Measurements from ENCODE around the gene RGPD8.
"Not testable (repeated sequence)": the region's sequence is repeated elsewhere in the genome, so short reads cannot be mapped to it uniquely, and the experiment has no call there.

Gene RGPD8

DNA sequence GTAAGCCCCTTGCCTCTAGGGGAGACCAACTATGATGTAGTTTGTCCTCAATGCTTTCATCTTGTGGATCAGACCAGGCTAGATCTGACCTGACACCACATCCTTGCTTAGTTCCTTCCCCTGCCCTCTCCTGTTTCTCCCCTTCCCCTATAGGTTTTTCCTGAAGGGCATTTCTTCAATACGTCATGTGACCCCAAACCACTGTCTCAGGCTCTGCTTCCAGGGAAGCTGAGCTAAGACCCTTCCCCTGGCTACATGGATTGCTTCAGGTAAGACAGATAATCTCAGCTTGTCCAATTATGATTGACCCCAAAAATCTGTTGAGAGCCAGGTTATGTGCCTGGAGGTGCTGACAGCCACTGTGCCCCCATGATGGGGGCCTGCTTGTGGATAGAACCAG, 25.9 kb upstream of the RGPD8 start:
- H2BK120ac ChIP-seq (ENCODE audit: insufficient read depth, low read length, poor library complexity), result no peak overlapping the region
- DNase-seq, result no peak
- no peak overlapping the region for H3K4me3 ChIP-seq (ENCODE audit: low read depth, low read length)
- H4K91ac ChIP-seq (ENCODE audit: low read depth, low read length), result no peak overlapping the region
- H2BK12ac ChIP-seq (ENCODE audit: low read length), result no peak overlapping the region
- no peaks in the 10 kb centered on the region for H3K4me1 ChIP-seq (ENCODE audit: control insufficient read depth in 1 of 2, insufficient read depth in 2 of 2, low read length in 2 of 2)
- H3K9ac ChIP-seq (ENCODE audit: low read length), result no peak overlapping the region
- no peaks in the 10 kb centered on the region for H3K27me3 ChIP-seq (ENCODE audit: insufficient read depth, low read length)
- H3K36me3 ChIP-seq (ENCODE audit: control insufficient read depth in 1 of 2, insufficient read depth in 2 of 2, low read length in 2 of 2), result no peaks in the 10 kb centered on the region
- no peak overlapping the region for H3K4ac ChIP-seq (ENCODE audit: low read depth, low read length)
- no peak overlapping the region for H3K23ac ChIP-seq (ENCODE audit: low read length)
- H3K27ac ChIP-seq (ENCODE audit: low read depth, low read length), result no peak overlapping the region
- no peak overlapping the region for H2AFZ ChIP-seq (ENCODE audit: insufficient read depth, low read length, poor library complexity)
- no peak overlapping the region for H4K12ac ChIP-seq (ENCODE audit: low read depth, low read length)
- H3K18ac ChIP-seq (ENCODE audit: low read length), result no peak overlapping the region
- H3K14ac ChIP-seq (ENCODE audit: low read length), result no peak overlapping the region
- H3K9me3 ChIP-seq (ENCODE audit: insufficient read depth, low read depth, low read length), result no peaks in the 10 kb centered on the region
- H3K79me1 ChIP-seq (ENCODE audit: low read length), result no peaks in the 10 kb centered on the region
- H3K79me2 ChIP-seq (ENCODE audit: control insufficient read depth, insufficient read depth, low read length, poor library complexity), result no peaks in the 10 kb centered on the region
- no peak overlapping the region for H2AK5ac ChIP-seq (ENCODE audit: low read length)
- no peak overlapping the region for H2BK5ac ChIP-seq (ENCODE audit: low read depth, low read length, poor library complexity)
- no peak overlapping the region for H4K8ac ChIP-seq (ENCODE audit: low read depth, low read length)
- WGBS (ENCODE audit: extremely low coverage, insufficient coverage, insufficient read length), result no CpG with 5 or more reads among the region's 1 CpG
- H3K4me2 ChIP-seq (ENCODE audit: low read length), result no peak overlapping the region

DNA sequence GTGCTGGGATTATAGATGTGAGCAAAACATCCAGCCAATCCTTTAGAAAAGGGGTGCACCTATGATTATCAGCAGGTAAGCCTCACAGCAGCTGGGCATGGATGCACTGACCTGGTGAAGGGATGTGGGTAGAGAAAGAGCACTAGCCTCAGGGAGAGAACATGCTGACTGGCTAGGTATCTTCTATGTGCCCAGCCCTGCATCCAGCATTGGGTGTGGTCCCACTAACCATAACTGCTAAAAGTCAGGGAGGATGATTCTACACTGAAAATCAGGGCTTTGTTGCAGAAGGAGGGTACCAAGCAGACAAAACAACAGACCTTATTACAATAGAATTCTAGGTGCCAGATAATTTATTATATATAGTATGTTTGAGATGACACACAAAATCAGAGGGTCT, 21.1 kb upstream of the RGPD8 start:
- Histone ChIP-seq H3K4me1 (ENCODE audit: control insufficient read depth in 1 of 2, insufficient read depth in 2 of 2, low read length in 2 of 2) (no peaks in the 10 kb centered on the region), H3K79me1 (ENCODE audit: low read length) (no peaks in the 10 kb centered on the region), H4K91ac (ENCODE audit: low read depth, low read length) (no peak overlapping the region), H2BK5ac (ENCODE audit: low read depth, low read length, poor library complexity) (no peak overlapping the region), H2BK120ac (ENCODE audit: insufficient read depth, low read length, poor library complexity) (no peak overlapping the region), H3K9me3 (ENCODE audit: insufficient read depth, low read depth, low read length) (no peaks in the 10 kb centered on the region), H2AFZ (ENCODE audit: insufficient read depth, low read length, poor library complexity) (no peak overlapping the region), H2BK12ac (ENCODE audit: low read length) (no peak overlapping the region), H3K4me3 (ENCODE audit: low read depth, low read length) (no peak overlapping the region), H3K36me3 (ENCODE audit: control insufficient read depth in 1 of 2, insufficient read depth in 2 of 2, low read length in 2 of 2) (no peaks in the 10 kb centered on the region), H3K18ac (ENCODE audit: low read length) (no peak overlapping the region), H3K23ac (ENCODE audit: low read length) (no peak overlapping the region), H3K79me2 (ENCODE audit: control insufficient read depth, insufficient read depth, low read length, poor library complexity) (no peaks in the 10 kb centered on the region), H4K12ac (ENCODE audit: low read depth, low read length) (no peak overlapping the region), H4K8ac (ENCODE audit: low read depth, low read length) (no peak overlapping the region), H3K27ac (ENCODE audit: low read depth, low read length) (no peak overlapping the region), H2AK5ac (ENCODE audit: low read length) (no peak overlapping the region), H3K27me3 (ENCODE audit: insufficient read depth, low read length) (no peaks in the 10 kb centered on the region), H3K14ac (ENCODE audit: low read length) (no peak overlapping the region), H3K9ac (ENCODE audit: low read length) (no peak overlapping the region), H3K4me2 (ENCODE audit: low read length) (no peak overlapping the region), H3K4ac (ENCODE audit: low read depth, low read length) (no peak overlapping the region)
- DNase-seq, result no peak

- no CpG with 5 or more reads among the region's 1 CpG for WGBS (ENCODE audit: extremely low coverage, insufficient coverage, insufficient read length)
- Histone ChIP-seq H3K36me3 (ENCODE audit: control insufficient read depth in 1 of 2, insufficient read depth in 2 of 2, low read length in 2 of 2) (no peaks in the 10 kb centered on the region), H3K27me3 (ENCODE audit: insufficient read depth, low read length) (no peaks in the 10 kb centered on the region), H3K9ac (ENCODE audit: low read length) (no peak overlapping the region), H2BK5ac (ENCODE audit: low read depth, low read length, poor library complexity) (no peak overlapping the region), H4K12ac (ENCODE audit: low read depth, low read length) (no peak overlapping the region), H3K79me2 (ENCODE audit: control insufficient read depth, insufficient read depth, low read length, poor library complexity) (no peaks in the 10 kb centered on the region), H4K91ac (ENCODE audit: low read depth, low read length) (no peak overlapping the region), H2AK5ac (ENCODE audit: low read length) (no peak overlapping the region), H3K4me1 (ENCODE audit: control insufficient read depth in 1 of 2, insufficient read depth in 2 of 2, low read length in 2 of 2) (no peaks in the 10 kb centered on the region), H3K18ac (ENCODE audit: low read length) (no peak overlapping the region), H3K4me3 (ENCODE audit: low read depth, low read length) (no peak overlapping the region), H3K27ac (ENCODE audit: low read depth, low read length) (no peak overlapping the region), H2BK12ac (ENCODE audit: low read length) (no peak overlapping the region), H3K23ac (ENCODE audit: low read length) (no peak overlapping the region), H4K8ac (ENCODE audit: low read depth, low read length) (no peak overlapping the region), H3K79me1 (ENCODE audit: low read length) (no peaks in the 10 kb centered on the region), H2BK120ac (ENCODE audit: insufficient read depth, low read length, poor library complexity) (no peak overlapping the region), H3K4me2 (ENCODE audit: low read length) (no peak overlapping the region), H2AFZ (ENCODE audit: insufficient read depth, low read length, poor library complexity) (no peak overlapping the region), H3K9me3 (ENCODE audit: insufficient read depth, low read depth, low read length) (no peaks in the 10 kb centered on the region), H3K4ac (ENCODE audit: low read depth, low read length) (no peak overlapping the region), H3K14ac (ENCODE audit: low read length) (no peak overlapping the region)
- no peak for DNase-seq
Observed at GRCh38 chr2:112451317-112451716, 17.9 kb upstream of the RGPD8 start.

GRCh38 chr2:112449854-112450253, 16.4 kb upstream of the RGPD8 start:
- H3K14ac ChIP-seq (ENCODE audit: low read length), result no peak overlapping the region
- DNase-seq, result no peak
- H2AFZ ChIP-seq (ENCODE audit: insufficient read depth, low read length, poor library complexity), result no peak overlapping the region
- H4K91ac ChIP-seq (ENCODE audit: low read depth, low read length), result no peak overlapping the region
- H4K8ac ChIP-seq (ENCODE audit: low read depth, low read length), result no peak overlapping the region
- no peaks in the 10 kb centered on the region for H3K36me3 ChIP-seq (ENCODE audit: control insufficient read depth in 1 of 2, insufficient read depth in 2 of 2, low read length in 2 of 2)
- no peak overlapping the region for H2AK5ac ChIP-seq (ENCODE audit: low read length)
- no peak overlapping the region for H3K27ac ChIP-seq (ENCODE audit: low read depth, low read length)
- no peak overlapping the region for H3K9ac ChIP-seq (ENCODE audit: low read length)
- H3K79me2 ChIP-seq (ENCODE audit: control insufficient read depth, insufficient read depth, low read length, poor library complexity), result no peaks in the 10 kb centered on the region
- no peak overlapping the region for H4K12ac ChIP-seq (ENCODE audit: low read depth, low read length)
- no peaks in the 10 kb centered on the region for H3K9me3 ChIP-seq (ENCODE audit: insufficient read depth, low read depth, low read length)
- no peaks in the 10 kb centered on the region for H3K27me3 ChIP-seq (ENCODE audit: insufficient read depth, low read length)
- H3K4me3 ChIP-seq (ENCODE audit: low read depth, low read length), result no peak overlapping the region
- no peak overlapping the region for H2BK12ac ChIP-seq (ENCODE audit: low read length)
- no peak overlapping the region for H3K18ac ChIP-seq (ENCODE audit: low read length)
- H3K79me1 ChIP-seq (ENCODE audit: low read length), result no peaks in the 10 kb centered on the region
- no peak overlapping the region for H3K23ac ChIP-seq (ENCODE audit: low read length)
- no peak overlapping the region for H2BK5ac ChIP-seq (ENCODE audit: low read depth, low read length, poor library complexity)
- H3K4me2 ChIP-seq (ENCODE audit: low read length), result no peak overlapping the region
- no peak overlapping the region for H3K4ac ChIP-seq (ENCODE audit: low read depth, low read length)
- no peak overlapping the region for H2BK120ac ChIP-seq (ENCODE audit: insufficient read depth, low read length, poor library complexity)
- no CpG with 5 or more reads among the region's 4 CpGs for WGBS (ENCODE audit: extremely low coverage, insufficient coverage, insufficient read length)
- no peaks in the 10 kb centered on the region for H3K4me1 ChIP-seq (ENCODE audit: control insufficient read depth in 1 of 2, insufficient read depth in 2 of 2, low read length in 2 of 2)

DNA sequence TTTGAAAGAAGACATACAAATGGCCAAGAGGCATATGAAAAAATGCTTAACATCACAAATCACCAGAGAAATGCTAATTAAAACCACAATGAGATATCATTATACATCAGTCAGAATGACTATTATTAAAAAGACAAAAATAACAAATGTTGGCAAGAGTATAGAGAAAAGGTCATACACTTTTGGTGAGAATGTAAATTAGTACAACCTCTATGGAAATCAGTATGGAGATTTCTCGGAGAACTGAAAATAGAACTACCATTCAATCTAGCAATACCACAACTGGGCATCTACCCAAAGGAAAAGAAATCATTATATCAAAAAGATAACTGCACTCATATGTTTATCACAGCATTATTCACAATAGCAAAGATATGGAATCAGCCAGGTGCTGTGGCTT, 10.8 kb upstream of the RGPD8 start:
- not testable (repeated sequence) for H3K9me3 ChIP-seq (ENCODE audit: insufficient read depth, low read depth, low read length); DNase-seq; H3K23ac ChIP-seq (ENCODE audit: low read length); H2BK5ac ChIP-seq (ENCODE audit: low read depth, low read length, poor library complexity); H3K4me1 ChIP-seq (ENCODE audit: control insufficient read depth in 1 of 2, insufficient read depth in 2 of 2, low read length in 2 of 2); H2BK120ac ChIP-seq (ENCODE audit: insufficient read depth, low read length, poor library complexity); H3K27ac ChIP-seq (ENCODE audit: low read depth, low read length); H2BK12ac ChIP-seq (ENCODE audit: low read length); H3K27me3 ChIP-seq (ENCODE audit: insufficient read depth, low read length); H4K91ac ChIP-seq (ENCODE audit: low read depth, low read length); H3K36me3 ChIP-seq (ENCODE audit: control insufficient read depth in 1 of 2, insufficient read depth in 2 of 2, low read length in 2 of 2); H4K12ac ChIP-seq (ENCODE audit: low read depth, low read length); H4K8ac ChIP-seq (ENCODE audit: low read depth, low read length); H3K18ac ChIP-seq (ENCODE audit: low read length); H3K14ac ChIP-seq (ENCODE audit: low read length); H3K4ac ChIP-seq (ENCODE audit: low read depth, low read length); H3K4me3 ChIP-seq (ENCODE audit: low read depth, low read length); H3K4me2 ChIP-seq (ENCODE audit: low read length); H2AFZ ChIP-seq (ENCODE audit: insufficient read depth, low read length, poor library complexity); H3K79me1 ChIP-seq (ENCODE audit: low read length); H3K79me2 ChIP-seq (ENCODE audit: control insufficient read depth, insufficient read depth, low read length, poor library complexity); H2AK5ac ChIP-seq (ENCODE audit: low read length); H3K9ac ChIP-seq (ENCODE audit: low read length)
- WGBS (ENCODE audit: extremely low coverage, insufficient coverage, insufficient read length), result no CpG with 5 or more reads among the region's 1 CpG
